Astrocyte of the hippocampus (primary cell): ENCODE measurements around the gene TIAM1.
A peak's percentile ranks its signal among the peaks of the same experiment; 100 is the strongest.

ENCODE experiments used
- DNase-seq: peaks from one replicate; pipeline ENCODE4 v3.0.0; 2011; ENCODE audit warnings: low read depth, low spot score

Gene TIAM1

GRCh38 chr21:31135531-31136184 lies 208.4 kb downstream of the TIAM1 start:
- no peak for DNase-seq

DNA sequence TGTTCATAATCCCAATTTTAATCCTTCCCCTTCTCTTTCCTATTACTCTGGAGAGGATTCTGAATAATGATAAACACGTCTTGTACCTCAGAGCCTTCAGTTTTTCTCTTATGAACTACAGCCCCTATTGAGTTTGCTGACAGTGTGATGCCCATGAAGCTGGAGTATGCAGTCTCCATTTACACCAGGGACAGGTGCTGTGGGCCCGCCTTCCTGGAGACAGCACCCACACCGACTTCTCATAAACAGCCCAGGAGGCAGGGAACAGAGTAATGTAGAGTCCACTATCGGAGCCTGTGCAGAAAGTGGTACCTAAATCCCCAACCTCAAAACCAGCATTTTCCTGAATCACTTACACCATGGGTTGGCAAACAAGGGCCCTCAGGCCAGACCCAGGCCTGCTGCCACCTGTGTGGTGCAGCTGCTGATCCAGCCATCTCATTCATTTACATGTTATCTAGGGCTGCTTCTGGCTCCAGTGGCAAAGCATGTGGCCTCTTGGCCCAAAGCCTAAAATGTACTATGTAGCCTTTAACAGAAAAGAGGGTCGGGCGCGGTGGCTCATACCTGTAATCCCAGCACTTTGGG lies 210.7 kb downstream of the TIAM1 start:
- no peak for DNase-seq

GRCh38 chr21:31132574-31133242 lies 211.4 kb downstream of the TIAM1 start:
- peak; percentile 44 for DNase-seq

- no peak for DNase-seq
These were observed 213.2 kb downstream of the TIAM1 start for GRCh38 chr21:31130821-31131220.

- DNase-seq: peak; percentile 49
These were observed 215.8 kb downstream of the TIAM1 start for GRCh38 chr21:31128234-31128633.

DNA sequence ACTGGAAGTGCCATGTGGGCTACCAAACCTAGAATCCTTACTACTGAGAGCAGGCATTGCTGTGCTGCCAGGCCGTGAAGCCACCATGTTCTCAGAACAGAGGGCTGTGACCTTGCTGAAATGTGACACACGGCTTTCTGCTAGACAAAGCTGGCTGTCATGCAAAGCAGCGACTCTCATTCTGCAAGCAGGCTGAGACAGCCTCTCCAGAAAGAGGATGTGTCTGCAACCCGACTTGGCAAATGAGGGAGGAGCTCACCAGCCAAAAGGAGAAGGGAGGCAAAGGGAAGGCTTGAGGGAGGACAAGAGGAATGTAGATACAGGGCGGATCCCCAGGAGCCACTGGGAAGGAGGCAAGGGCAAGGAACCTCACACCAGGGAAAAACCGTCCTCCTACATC lies 220.1 kb downstream of the TIAM1 start:
- no peak for DNase-seq

DNA sequence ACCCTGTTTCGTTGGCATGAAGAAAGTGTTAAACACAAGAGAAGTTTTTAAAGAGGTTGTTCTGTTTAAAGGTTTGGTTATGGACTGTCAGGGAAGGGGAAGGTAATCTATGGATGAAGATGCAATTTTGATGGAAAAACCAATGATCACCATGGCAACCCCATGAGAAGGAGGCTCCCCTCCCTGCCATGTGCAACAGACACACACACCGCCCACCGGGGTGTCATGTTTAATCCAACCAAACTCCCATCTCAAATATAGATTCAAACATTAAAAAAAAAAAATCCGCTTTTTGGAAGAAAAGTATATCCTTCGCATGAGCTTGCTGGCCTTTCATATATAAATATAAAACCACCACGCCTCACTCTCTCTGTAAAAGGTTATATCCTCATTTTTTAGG lies 224.9 kb downstream of the TIAM1 start:
- DNase-seq: no peak

DNA sequence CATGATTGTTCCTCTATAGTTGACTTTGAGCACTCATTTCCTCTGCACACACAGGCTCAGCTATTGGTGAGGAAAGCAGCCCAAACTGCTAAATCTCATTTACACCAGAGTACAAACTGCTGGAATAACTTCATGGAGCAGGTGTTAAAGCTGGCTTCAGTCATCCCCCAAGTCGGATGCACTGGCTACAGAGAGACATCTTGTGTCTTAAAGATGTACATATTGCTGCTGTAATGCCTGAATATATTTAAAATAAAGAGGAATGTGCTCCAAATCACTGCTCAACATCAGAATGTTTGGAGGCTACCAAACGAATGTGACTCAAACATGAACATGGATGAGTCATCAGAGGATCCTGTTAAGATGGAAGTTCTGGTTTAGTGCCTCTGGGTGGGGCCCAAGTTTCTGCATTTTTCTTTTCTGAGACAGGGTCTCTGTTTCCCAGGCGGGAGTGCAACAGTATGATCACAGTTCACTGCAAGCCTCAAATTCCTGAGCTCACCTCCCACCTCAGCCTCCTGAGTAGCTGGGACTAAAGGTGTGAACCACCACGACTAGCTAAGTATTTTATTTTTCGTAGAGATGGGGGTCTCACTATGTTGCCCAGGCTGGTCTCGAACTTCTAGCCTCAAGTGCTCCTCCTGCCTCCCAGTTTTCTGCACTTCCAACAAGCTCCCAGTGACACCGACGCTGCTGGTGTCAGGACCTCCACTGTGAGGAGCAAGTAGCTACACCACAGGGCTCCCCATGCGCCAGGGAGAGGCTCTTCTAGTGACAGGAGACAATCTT lies 226.7 kb downstream of the TIAM1 start:
- DNase-seq: peak; percentile 82

DNA sequence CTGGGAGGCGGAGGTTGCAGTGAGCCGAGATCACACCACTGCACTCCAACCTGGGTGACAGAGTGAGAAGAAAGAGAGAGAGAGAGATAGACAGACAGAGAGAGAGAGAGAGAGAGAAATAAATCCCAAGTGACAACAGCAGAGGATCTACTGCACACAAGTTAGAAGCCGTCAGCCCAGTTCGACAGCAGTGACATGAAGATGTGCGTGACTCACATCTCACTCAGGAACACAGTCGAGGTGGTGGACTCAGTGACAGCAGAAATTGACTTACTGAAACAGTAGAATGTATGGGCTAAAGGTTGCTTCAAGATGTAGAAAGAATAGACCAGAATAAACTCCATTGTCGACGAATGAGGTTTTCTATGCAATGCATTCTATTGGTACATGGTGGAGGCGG lies 228.8 kb downstream of the TIAM1 start:
- no peak for DNase-seq

DNA sequence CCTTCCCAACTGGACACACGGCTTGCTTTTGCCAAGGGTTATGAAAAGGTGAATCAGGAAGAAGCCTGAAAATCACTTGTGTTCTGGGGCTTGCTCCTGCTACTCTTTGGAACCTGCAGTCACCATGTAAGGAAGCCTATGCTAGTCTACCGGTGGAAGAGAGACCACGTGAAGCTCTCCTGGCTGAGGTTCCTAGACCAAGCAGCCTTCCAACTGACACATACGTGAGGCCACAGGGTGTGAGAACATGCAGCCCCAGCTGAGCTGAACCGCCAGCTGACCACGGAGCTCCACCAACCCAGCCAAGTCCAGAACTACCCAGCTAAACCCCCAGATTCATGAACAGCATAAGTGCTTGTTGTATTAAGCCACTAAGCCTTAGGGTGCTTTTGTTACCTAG lies 233.0 kb downstream of the TIAM1 start:
- DNase-seq: peak; percentile 29

GRCh38 chr21:31110430-31110829 lies 233.6 kb downstream of the TIAM1 start:
- peak; percentile 76 for DNase-seq

- DNase-seq: no peak
These were observed 236.2 kb downstream of the TIAM1 start for GRCh38 chr21:31107871-31108270.

- no peak for DNase-seq
These were observed 236.8 kb downstream of the TIAM1 start for GRCh38 chr21:31107176-31107785.

GRCh38 chr21:31103571-31104265 lies 240.3 kb downstream of the TIAM1 start:
- DNase-seq: no peak

DNA sequence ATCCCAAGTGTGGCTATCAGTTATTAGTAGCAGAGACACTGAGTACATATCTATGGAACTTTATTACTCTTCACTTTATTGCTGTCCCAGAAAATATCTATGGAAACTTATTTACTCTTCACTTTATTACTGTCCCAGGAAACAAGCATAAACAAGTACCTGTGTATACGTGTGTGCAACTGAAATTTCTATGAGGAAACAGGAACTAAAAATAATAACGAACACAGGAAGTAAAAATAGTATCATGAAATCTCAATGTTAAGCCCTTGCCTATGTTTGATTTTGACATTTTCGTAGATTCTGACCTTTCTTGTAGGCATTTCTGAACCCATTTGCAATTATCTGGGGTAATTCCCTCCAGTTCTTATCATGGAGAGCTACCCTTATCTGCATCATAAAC lies 240.9 kb downstream of the TIAM1 start:
- DNase-seq: no peak

GRCh38 chr21:31099122-31099521 lies 244.9 kb downstream of the TIAM1 start:
- no peak for DNase-seq

DNA sequence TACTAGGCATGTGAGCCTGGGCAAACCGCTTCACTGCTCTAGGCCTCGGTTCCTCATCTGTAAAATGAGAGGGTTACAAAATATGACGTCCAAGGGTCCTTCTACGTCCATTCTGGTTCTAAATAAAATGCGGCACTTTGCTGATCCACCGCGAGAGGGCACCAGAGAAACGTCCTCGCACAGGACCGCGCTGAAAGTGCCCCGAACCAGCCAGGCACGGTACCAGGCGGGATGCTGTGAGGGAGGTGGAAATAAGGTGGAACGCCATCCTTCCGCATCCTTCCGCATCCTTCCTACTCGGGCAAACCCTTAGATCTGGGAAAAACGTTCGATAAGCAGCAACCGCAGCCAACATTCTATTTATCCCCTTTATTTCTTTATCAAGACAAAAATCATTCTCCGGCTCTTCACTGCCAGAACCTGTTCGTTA lies 245.5 kb downstream of the TIAM1 start:
- peak; percentile 83 for DNase-seq

DNA sequence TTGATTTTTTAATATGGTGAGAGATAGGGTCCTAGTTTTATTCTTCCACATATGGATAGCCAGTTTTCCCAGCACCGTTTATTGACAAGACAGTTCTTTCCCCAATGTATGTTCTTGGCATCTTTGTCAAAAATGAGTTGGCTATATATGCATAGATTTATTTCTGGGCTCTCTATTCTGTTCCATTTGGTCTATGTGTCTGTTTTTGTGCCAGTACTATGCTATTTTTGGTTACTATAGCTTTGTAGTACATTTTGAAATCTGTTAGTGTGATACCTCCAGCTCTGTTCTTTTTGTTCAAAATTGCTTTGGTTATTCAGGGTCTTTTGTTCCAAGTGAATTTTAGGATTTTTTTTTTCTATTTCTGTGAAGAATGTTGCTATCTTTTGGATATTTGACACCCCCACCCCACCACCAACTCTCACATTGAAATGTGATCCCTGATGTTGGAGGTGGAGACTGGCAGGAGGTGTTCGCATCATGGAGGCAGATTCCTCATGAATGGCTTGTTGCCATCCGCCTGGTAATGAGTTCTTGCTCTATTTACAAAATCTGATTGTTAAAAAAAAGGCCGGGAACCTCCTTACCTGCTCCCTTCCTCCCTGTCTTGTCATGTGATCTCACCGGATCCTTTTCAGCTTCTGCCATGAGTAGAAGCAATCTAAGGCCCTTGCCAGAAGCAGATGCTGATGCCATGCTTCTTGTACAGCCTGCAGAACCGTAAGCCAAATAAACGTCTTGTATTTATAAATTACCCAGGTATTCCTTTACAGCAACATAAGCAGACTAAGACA lies 251.0 kb downstream of the TIAM1 start:
- no peak for DNase-seq

DNA sequence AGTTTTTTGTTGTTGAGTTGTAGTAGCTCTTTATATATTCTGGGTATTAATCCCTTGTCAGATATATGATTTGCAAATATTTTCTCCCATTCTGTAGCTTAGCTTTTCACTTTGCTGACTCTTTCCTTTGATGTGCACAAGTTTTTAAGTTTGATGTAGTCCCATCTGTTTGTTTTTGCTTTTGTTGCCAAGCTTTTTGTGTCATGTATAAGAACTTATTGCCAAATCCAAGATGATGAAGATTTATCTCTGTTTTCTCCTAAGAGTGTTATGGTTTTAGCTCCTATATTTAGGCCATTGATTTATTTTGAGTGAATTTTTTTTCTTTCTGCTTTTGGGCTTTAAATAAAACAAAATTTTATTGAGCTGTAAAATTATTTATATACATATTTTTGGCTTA lies 253.7 kb downstream of the TIAM1 start:
- DNase-seq: no peak

DNA sequence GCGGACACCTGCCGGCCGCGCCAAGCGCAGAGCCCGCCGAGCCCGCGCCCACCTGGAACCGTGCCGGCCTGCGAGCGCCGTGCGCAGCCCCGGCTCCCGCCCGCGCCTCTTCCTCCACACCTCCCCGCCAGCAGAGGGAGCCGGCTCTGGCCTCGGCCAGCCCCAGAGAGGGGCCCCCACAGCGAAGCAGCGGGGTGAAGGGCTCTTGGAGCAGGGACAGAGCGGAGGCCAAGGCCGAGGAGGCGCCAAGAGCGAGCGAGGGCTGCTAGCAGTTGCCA lies 255.6 kb downstream of the TIAM1 start:
- DNase-seq: peak; percentile 6
